GM12878 (cell line): ENCODE data around the gene CCDC83. TPM values are rescaled to one million over a fixed set of nuclear protein-coding genes. Genes with fewer than 3 reads are reported as not detected.
"Not testable (repeated sequence)": the region's sequence is repeated elsewhere in the genome, so short reads cannot be mapped to it uniquely, and the experiment has no call there.

ENCODE experiments used
- ATAC-seq: fragments of 200-7000 bp; cut with Tn5 transposase; 3 replicates; pipeline ENCODE4 v1.9.1; 2020; ENCODE audit warnings: mild to moderate bottlenecking, moderate library complexity
- BruUV-seq: library from RNA; stranded (reverse); fragments of 400-500 nt; replicated peaks from 2 replicates; lab custom pipeline; 2021; lab: Mats Ljungman, UMichigan
- CTCF ChIA-PET: fragments of 300-600 bp; sonication (Branson Sonifier 250); formaldehyde crosslinking; extraction: SDS; loops from one replicate; lab custom pipeline; 2021; ENCODE audit warnings: inconsistent platforms; lab: Yijun Ruan, JAX
- POLR2A ChIA-PET: fragments of 350-600 bp; formaldehyde crosslinking; extraction: SDS; loops from one replicate; lab custom pipeline; 2021; ENCODE audit warnings: inconsistent platforms; lab: Charles Lee
- RAD21 ChIA-PET: fragments of 300-600 bp; sonication (Branson Sonifier 250); formaldehyde crosslinking; loops from one replicate; lab custom pipeline; 2023; ENCODE audit warnings: antibody characterized with exemption; ENCODE audit not compliant: unreplicated experiment; lab: Charles Lee
- SMC1A ChIA-PET: fragments of 300-600 bp; sonication (Branson Sonifier 250); formaldehyde crosslinking; loops from one replicate; lab custom pipeline; 2023; ENCODE audit not compliant: unreplicated experiment, uncharacterized antibody; lab: Charles Lee
- DNase-seq: peaks from one replicate; pipeline ENCODE4 v3.0.0-alpha.2; 2011; ENCODE audit warnings: low read depth, low spot score
- FAIRE-seq: peaks from 3 replicates; lab custom pipeline; 2011; peaks lifted over from hg19 to GRCh38; lab: Jason Lieb, UNC
- H2AFZ ChIP-seq: 2 replicates; pipeline ENCODE4 v1.6.0; 2011; ENCODE audit warnings: low read depth, low read length, control low read depth; ENCODE audit not compliant: control insufficient read depth
- H3K27ac ChIP-seq: 2 replicates; pipeline ENCODE4 v1.5.1; 2011; ENCODE audit warnings: control low read depth; ENCODE audit not compliant: control insufficient read depth, insufficient read depth
- H3K27me3 ChIP-seq, 2 experiments: replicated peaks in 1 of 2; 2 replicates each; pipeline versions ENCODE4 v1.6.0 to v1.6.1; 2011; ENCODE audit warnings: low read length in 1 of 2; ENCODE audit not compliant: control insufficient read depth in 2 of 2, insufficient read depth in 2 of 2
- H3K36me3 ChIP-seq, 2 experiments: 2 replicates each; pipeline ENCODE4 v1.5.1; 2011; ENCODE audit warnings: low read length in 1 of 2; ENCODE audit not compliant: control insufficient read depth in 2 of 2, insufficient read depth in 2 of 2
- H3K4me1 ChIP-seq: 2 replicates; pipeline ENCODE4 v1.6.1; 2011; ENCODE audit warnings: mild to moderate bottlenecking, low read length, moderate library complexity, mixed read lengths; ENCODE audit not compliant: control insufficient read depth, insufficient read depth
- H3K4me2 ChIP-seq: 2 replicates; pipeline ENCODE4 v1.6.0; 2011; ENCODE audit warnings: control low read depth; ENCODE audit not compliant: control insufficient read depth, insufficient read depth
- H3K4me3 ChIP-seq: fragments of 200-600 bp; sonication (generic); 2 replicates; pipeline ENCODE4 v1.5.1; 2016
- H3K79me2 ChIP-seq: 2 replicates; pipeline ENCODE4 v1.6.0; 2011; ENCODE audit warnings: low read length; ENCODE audit not compliant: control insufficient read depth, insufficient read depth
- H3K9ac ChIP-seq: 2 replicates; pipeline ENCODE4 v1.8.0; 2011; ENCODE audit warnings: low read length, control low read depth, mixed read lengths; ENCODE audit not compliant: control insufficient read depth, insufficient read depth
- H3K9me3 ChIP-seq: replicated peaks from 3 replicates; pipeline ENCODE4 v1.5.1; 2011; ENCODE audit warnings: mild to moderate bottlenecking, low read length; ENCODE audit not compliant: control insufficient read depth, insufficient read depth
- H4K20me1 ChIP-seq: 2 replicates; pipeline ENCODE4 v1.6.0; 2011; ENCODE audit not compliant: control insufficient read depth, insufficient read depth
- ATF3 ChIP-seq: IDR thresholded peaks from 2 replicates; pipeline ENCODE4 v1.6.1; 2011; ENCODE audit warnings: low read depth, mild to moderate bottlenecking, low read length, moderate library complexity, borderline replicate concordance; ENCODE audit errors: extremely low read depth
- PAX5 ChIP-seq: IDR thresholded peaks from 2 replicates; pipeline ENCODE4 v1.6.1; 2011; ENCODE audit warnings: low read depth, low read length, borderline replicate concordance
- PAX8 ChIP-seq: fragments of 450-650 bp; IDR thresholded peaks from 2 replicates; pipeline ENCODE4 v1.6.1; 2017; ENCODE audit warnings: mild to moderate bottlenecking, moderate library complexity
- RBBP5 ChIP-seq: fragments of 200-600 bp; sonication (generic); conservative IDR thresholded peaks from 2 replicates; pipeline ENCODE4 v1.6.1; 2016
- SREBF2 ChIP-seq: IDR thresholded peaks from 2 replicates; pipeline ENCODE4 v1.6.1; 2012; ENCODE audit warnings: mild to moderate bottlenecking, low read length
- ZBED1 ChIP-seq: IDR thresholded peaks from 2 replicates; pipeline ENCODE4 v1.6.1; 2016; ENCODE audit warnings: borderline replicate concordance
- ZNF622 ChIP-seq: fragments of 450-650 bp; IDR thresholded peaks from 2 replicates; pipeline ENCODE4 v1.6.1; 2017; ENCODE audit warnings: mild to moderate bottlenecking, inconsistent platforms
- WGBS: methylation state at CpG from one replicate; pipeline ENCODE4 v1.1.6; 2016; ENCODE audit warnings: low lambda C conversion rate; ENCODE audit not compliant: insufficient replicate concordance, insufficient coverage; ENCODE audit errors: missing lambda C conversion rate; 5-methylcytosine and 5-hydroxymethylcytosine counted together
- in situ Hi-C: fragments of 300-500 bp; cut with MboI; formaldehyde crosslinking; loops from 9 replicates; pipeline ENCODE4 v1.14.3; 2018; ENCODE audit warnings: mixed read lengths
- intact Hi-C: fragments of 100-400 bp; cut with micrococcal nuclease; formaldehyde crosslinking; loops from one replicate; pipeline ENCODE4 v1.14.2; 2022; ENCODE audit not compliant: unreplicated experiment
- polyA plus RNA-seq, 11 experiments: library from polyadenylated mRNA; depleted of rRNA in 4 of 11; unstranded in 6 of 11; stranded (reverse) in 5 of 11; fragments of >200 nt; fragmentation: Nextera tagmentation in 4 of 11; fragmentation: Illumina TruSeq in 1 of 11; extraction: Ambion mirVana in 4 of 11; extraction: Trizol in 1 of 11; gene quantifications; 1 replicate in 1 of 11; 2 replicates in 10 of 11; pipeline versions ENCODE4 v1.2.1 to v1.2.3, GENCODE V29; 2011 to 2016; ENCODE audit warnings: inconsistent platforms in 2 of 11, missing spikeins in 2 of 11, low read depth in 1 of 11
- total RNA-seq, 4 experiments: library from RNA; depleted of rRNA in 3 of 4; stranded (reverse); fragments of >200 nt in 3 of 4; fragmentation: Illumina TruSeq in 1 of 4; extraction: Trizol in 1 of 4; gene quantifications; 2 replicates each; pipeline versions ENCODE4 v1.2.1 to v1.2.3, GENCODE V29; 2013 to 2021

CCDC83 gene
- total and polyA plus RNA-seq, 10 of the 15 experiments (the other 5 are each of a cell fraction or from before 2014, with no cell fraction given): not detected

- no peak for TF ChIP-seq SREBF2
Observed at GRCh38 chr11:85848006-85848405, 7.2 kb upstream of the CCDC83 start (continued).

DNA sequence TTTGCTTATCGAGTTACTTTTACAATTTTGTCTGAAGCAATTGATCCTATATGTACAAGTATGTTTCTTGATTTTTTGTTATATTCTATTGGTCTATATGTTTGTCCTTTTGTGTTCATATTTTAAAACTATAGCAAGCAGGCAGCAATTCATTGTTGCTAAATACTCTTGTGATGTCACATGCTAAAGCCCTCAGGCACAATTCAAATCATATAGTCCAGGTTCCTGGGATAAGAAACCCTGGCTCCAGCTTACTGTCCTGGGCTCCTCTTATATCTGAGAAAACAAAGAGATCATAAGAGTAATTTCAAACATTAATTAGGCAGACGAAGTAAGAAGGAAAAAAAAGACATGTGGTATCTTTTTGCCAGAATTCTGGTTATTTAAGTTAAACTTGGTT, 6.6 kb upstream of the CCDC83 start:
- no peak for FAIRE-seq
- no peaks in the 10 kb centered on the region for H4K20me1 ChIP-seq
- RAD21 ChIA-PET: no interaction called here
- SMC1A ChIA-PET: no interaction called here
- H3K9me3 ChIP-seq: no peaks in the 10 kb centered on the region; the same call in 2 of the 3 replicates
- H3K36me3 ChIP-seq: no peaks in the 10 kb centered on the region
- H3K79me2 ChIP-seq: no peaks in the 10 kb centered on the region
- POLR2A ChIA-PET: no interaction called here
- intact Hi-C loops: no loop called here
- no peaks in the 10 kb centered on the region for H3K27me3 ChIP-seq
- no peak overlapping the region for H3K4me3 ChIP-seq
- H3K9ac ChIP-seq: no peak overlapping the region
- H3K27ac ChIP-seq: no peak overlapping the region
- BruUV-seq: no TSS peak
- CTCF ChIA-PET: no interaction called here
- in situ Hi-C loops: no loop called here
- no peaks in the 10 kb centered on the region for H3K4me1 ChIP-seq
- no peak for TF ChIP-seq PAX8
- no peak for TF ChIP-seq ZBED1
- TF ChIP-seq RBBP5: no peak
- no peak for TF ChIP-seq ATF3
- no peak for TF ChIP-seq ZNF622
- no peak for TF ChIP-seq PAX5
- 62% methylated on average over 2 of the region's 2 CpGs for WGBS
- DNase-seq: no peak
- ATAC-seq: no peak
- no peak overlapping the region for H2AFZ ChIP-seq
- H3K4me2 ChIP-seq: no peak overlapping the region

DNA sequence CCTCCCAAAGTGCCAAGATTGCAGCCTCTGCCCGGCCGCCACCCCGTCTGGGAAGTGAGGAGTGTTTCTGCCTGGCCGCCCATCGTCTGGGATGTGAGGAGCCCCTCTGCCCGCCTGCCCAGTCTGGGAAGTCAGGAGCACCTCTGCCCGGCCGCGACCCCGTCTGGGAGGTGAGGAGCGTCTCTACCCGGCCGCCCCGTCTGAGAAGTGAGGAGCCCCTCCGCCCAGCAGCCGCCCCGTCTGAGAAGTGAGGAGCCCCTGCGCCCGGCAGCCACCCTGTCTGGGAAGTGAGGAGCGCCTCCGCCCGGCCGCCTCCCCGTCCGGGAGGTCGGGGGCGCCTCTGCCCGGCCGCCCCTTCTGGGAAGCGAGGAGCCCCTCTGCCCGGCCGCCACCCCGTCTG, 2.4 kb upstream of the CCDC83 start:
- H3K27ac ChIP-seq, H3K79me2 ChIP-seq, H3K4me3 ChIP-seq, POLR2A ChIA-PET, DNase-seq, FAIRE-seq, H3K27me3 ChIP-seq, H3K9me3 ChIP-seq, H3K4me2 ChIP-seq, H3K4me1 ChIP-seq, H3K9ac ChIP-seq, RAD21 ChIA-PET, BruUV-seq, ATAC-seq, H4K20me1 ChIP-seq, H3K36me3 ChIP-seq, H2AFZ ChIP-seq: not testable (repeated sequence)
- intact Hi-C loops (loop anchor here (10.0 kb wide), 2 partner anchors 362 to 602 kb away; no protein-coding TSS in a partner anchor), in situ Hi-C loops (loop anchor here (10.0 kb wide), 1 partner anchor 962 kb away; no protein-coding TSS in a partner anchor)
- WGBS: 94% methylated on average over 32 of the region's 33 CpGs
- ChIA-PET SMC1A (interaction anchor here (0.9 kb wide), 1 partner anchor 38 kb away, joined by 3 read pairs; no protein-coding TSS in a partner anchor), CTCF (interaction anchor here (0.6 kb wide), 1 partner anchor 158 kb away, joined by 3 read pairs; no protein-coding TSS in a partner anchor)

DNA sequence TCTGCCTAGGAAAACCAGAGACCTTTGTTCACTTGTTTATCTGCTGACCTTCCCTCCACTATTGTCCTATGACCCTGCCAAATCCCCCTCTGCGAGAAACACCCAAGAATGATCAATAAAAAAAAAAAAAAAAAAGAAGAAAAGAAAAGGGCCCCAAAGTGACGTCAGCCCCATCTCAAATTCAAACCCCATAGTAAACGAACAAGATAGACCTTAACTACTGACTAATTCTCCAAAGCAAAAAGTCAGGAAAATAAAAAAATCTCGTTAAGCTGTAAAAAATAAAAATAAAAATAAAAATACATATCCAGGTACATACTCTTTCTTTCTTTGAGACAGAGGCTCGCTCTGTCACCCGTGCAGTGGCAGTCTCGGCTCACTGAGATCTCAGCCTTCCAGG, 1.6 kb upstream of the CCDC83 start:
- H3K4me3 ChIP-seq, H3K79me2 ChIP-seq, H3K9ac ChIP-seq, SMC1A ChIA-PET, H3K27ac ChIP-seq, H2AFZ ChIP-seq, H3K4me1 ChIP-seq, H3K4me2 ChIP-seq, FAIRE-seq, POLR2A ChIA-PET, ATAC-seq, BruUV-seq, H3K9me3 ChIP-seq, H3K27me3 ChIP-seq, DNase-seq, H4K20me1 ChIP-seq, H3K36me3 ChIP-seq: not testable (repeated sequence)
- RAD21 ChIA-PET: interaction anchor here (1.0 kb wide), 1 partner anchor 600 kb away, joined by 3 read pairs; no protein-coding TSS in a partner anchor
- intact Hi-C loops: loop anchor here (10.0 kb wide), 2 partner anchors 361 to 601 kb away; no protein-coding TSS in a partner anchor
- CTCF ChIA-PET: interaction anchor here (2.6 kb wide), 1 partner anchor 438 kb away, joined by 8 read pairs; no protein-coding TSS in a partner anchor
- in situ Hi-C loops: loop anchor here (10.0 kb wide), 1 partner anchor 961 kb away; no protein-coding TSS in a partner anchor
- WGBS: 98% methylated on average over 6 of the region's 7 CpGs
